ENCODE measurements around the gene KCTD5.
"Not testable (repeated sequence)": the region's sequence is repeated elsewhere in the genome, so short reads cannot be mapped to it uniquely, and the experiment has no call there.

DNA sequence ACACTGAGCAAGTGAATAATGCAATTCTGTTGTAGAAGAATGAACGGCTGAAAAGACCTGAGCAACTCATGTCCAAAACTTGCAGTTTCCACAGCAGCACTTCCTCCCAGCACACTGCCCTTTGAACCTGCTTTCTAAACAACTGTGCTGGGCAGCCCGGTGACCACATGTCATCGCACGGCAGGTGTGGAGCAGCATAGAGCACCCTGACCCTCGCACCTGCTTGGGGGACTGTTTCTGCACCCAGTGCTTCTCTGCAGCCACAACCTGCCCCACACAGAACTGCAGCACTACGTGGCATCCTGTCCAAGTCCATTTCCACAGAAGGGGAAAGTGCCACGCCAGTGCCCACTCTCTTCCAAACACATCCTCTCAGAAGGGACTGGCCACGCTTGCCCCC, 22.8 kb upstream of the KCTD5 start:
- TF ChIP-seq, protein P1, sequence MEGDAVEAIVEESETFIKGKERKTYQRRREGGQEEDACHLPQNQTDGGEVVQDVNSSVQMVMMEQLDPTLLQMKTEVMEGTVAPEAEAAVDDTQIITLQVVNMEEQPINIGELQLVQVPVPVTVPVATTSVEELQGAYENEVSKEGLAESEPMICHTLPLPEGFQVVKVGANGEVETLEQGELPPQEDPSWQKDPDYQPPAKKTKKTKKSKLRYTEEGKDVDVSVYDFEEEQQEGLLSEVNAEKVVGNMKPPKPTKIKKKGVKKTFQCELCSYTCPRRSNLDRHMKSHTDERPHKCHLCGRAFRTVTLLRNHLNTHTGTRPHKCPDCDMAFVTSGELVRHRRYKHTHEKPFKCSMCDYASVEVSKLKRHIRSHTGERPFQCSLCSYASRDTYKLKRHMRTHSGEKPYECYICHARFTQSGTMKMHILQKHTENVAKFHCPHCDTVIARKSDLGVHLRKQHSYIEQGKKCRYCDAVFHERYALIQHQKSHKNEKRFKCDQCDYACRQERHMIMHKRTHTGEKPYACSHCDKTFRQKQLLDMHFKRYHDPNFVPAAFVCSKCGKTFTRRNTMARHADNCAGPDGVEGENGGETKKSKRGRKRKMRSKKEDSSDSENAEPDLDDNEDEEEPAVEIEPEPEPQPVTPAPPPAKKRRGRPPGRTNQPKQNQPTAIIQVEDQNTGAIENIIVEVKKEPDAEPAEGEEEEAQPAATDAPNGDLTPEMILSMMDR (IDR thresholded peaks at IDR 0.05) = not testable (repeated sequence)
- TF ChIP-seq POLR2AphosphoS5 (IDR thresholded peaks at IDR 0.05) = peak in 1 of 4 donors; percentile 16
- not testable (repeated sequence) for TF ChIP-seq POLR2A (IDR thresholded peaks at IDR 0.05)

All from sigmoid colon (tissue), 4 donors.